HepG2 (cell line): ENCODE results near the gene PEAK3. TPM values are rescaled to one million over a fixed set of nuclear protein-coding genes. Genes with fewer than 3 reads are reported as not detected.

Source experiments
- BCL3 ChIP-seq: sonication (generic); formaldehyde crosslinking; IDR thresholded peaks from 2 replicates; pipeline ENCODE4 v1.5.1; 2020; ENCODE audit warnings: mild to moderate bottlenecking, missing genetic modification reagents, moderate library complexity
- BORCS8-MEF2B ChIP-seq: sonication (generic); formaldehyde crosslinking; IDR thresholded peaks from 2 replicates; pipeline ENCODE4 v1.8.0; 2022; ENCODE audit warnings: mild to moderate bottlenecking, missing genetic modification reagents
- CBX1 ChIP-seq: IDR thresholded peaks from one replicate; pipeline ENCODE4 v1.6.1; 2016; ENCODE audit warnings: antibody characterized with exemption, low read depth
- CREB3 ChIP-seq: sonication (generic); formaldehyde crosslinking; IDR thresholded peaks from 2 replicates; pipeline ENCODE4 v1.5.0; 2020; ENCODE audit warnings: missing genetic modification reagents
- FOXO4 ChIP-seq: sonication (generic); formaldehyde crosslinking; conservative IDR thresholded peaks from 2 replicates; pipeline ENCODE4 v1.8.1; 2023; ENCODE audit warnings: missing genetic modification reagents
- HMGXB3 ChIP-seq: sonication (generic); formaldehyde crosslinking; IDR thresholded peaks from 2 replicates; pipeline ENCODE4 v1.4.0; 2020; ENCODE audit warnings: missing genetic modification reagents, borderline replicate concordance
- IKZF1 ChIP-seq: fragments of 450-650 bp; IDR thresholded peaks from 2 replicates; pipeline ENCODE4 v1.7.1; 2016
- KDM1A ChIP-seq: IDR thresholded peaks from 2 replicates; pipeline ENCODE4 v1.6.1; 2016; ENCODE audit warnings: missing compliant biosample characterization
- KLF9 ChIP-seq: IDR thresholded peaks from 2 replicates; pipeline ENCODE4 v1.6.1; 2016; ENCODE audit warnings: low read depth
- MBNL3 ChIP-seq: fragments of 250-450 bp; sonication (Bioruptor Pico); conservative IDR thresholded peaks from 2 replicates; pipeline ENCODE4 v1.8.0; 2022; ENCODE audit warnings: mild to moderate bottlenecking, inconsistent platforms
- NFIB ChIP-seq: sonication (generic); formaldehyde crosslinking; IDR thresholded peaks from 2 replicates; pipeline ENCODE4 v1.9.0; 2021; ENCODE audit warnings: missing genetic modification reagents, mild to moderate bottlenecking, borderline replicate concordance
- POLR2A ChIP-seq, 2 experiments: IDR thresholded peaks; 2 replicates each; pipeline ENCODE4 v1.6.1; 2011; ENCODE audit warnings: low read depth in 2 of 2, low read length in 2 of 2, mild to moderate bottlenecking in 1 of 2, moderate library complexity in 1 of 2; ENCODE audit not compliant: insufficient read depth in 1 of 2
- SATB2 ChIP-seq: sonication (generic); formaldehyde crosslinking; IDR thresholded peaks from 2 replicates; pipeline ENCODE4 v1.5.0; 2020; ENCODE audit warnings: missing genetic modification reagents
- TP53 ChIP-seq: sonication (generic); formaldehyde crosslinking; conservative IDR thresholded peaks from 2 replicates; pipeline ENCODE4 v1.4.0; 2020; ENCODE audit warnings: missing genetic modification reagents
- ZBTB25 ChIP-seq: IDR thresholded peaks from 2 replicates; pipeline ENCODE4 v1.6.1; 2018; ENCODE audit warnings: missing genetic modification reagents
- ZNF326 ChIP-seq: sonication (generic); formaldehyde crosslinking; IDR thresholded peaks from 2 replicates; pipeline ENCODE4 v1.4.0; 2020; ENCODE audit warnings: missing genetic modification reagents, borderline replicate concordance
- ZNF44 ChIP-seq: sonication (generic); formaldehyde crosslinking; IDR thresholded peaks from 2 replicates; pipeline ENCODE4 v1.5.1; 2020; ENCODE audit warnings: mild to moderate bottlenecking, missing genetic modification reagents
- ZNF614 ChIP-seq: IDR thresholded peaks from 2 replicates; pipeline ENCODE4 v1.6.1; 2018; ENCODE audit warnings: missing biosample characterization, missing genetic modification reagents, inconsistent platforms, borderline replicate concordance
- ZNF746 ChIP-seq: sonication (generic); formaldehyde crosslinking; IDR thresholded peaks from 2 replicates; pipeline ENCODE4 v1.8.0; 2022; ENCODE audit warnings: mild to moderate bottlenecking, missing genetic modification reagents
- ZNF766 ChIP-seq: sonication (generic); formaldehyde crosslinking; IDR thresholded peaks from 2 replicates; pipeline ENCODE4 v1.5.0; 2020; ENCODE audit warnings: missing genetic modification reagents, borderline replicate concordance
- polyA plus RNA-seq, 8 experiments: library from polyadenylated mRNA; depleted of rRNA in 3 of 8; stranded (reverse) in 7 of 8; unstranded in 1 of 8; fragments of >200 nt; fragmentation: Illumina TruSeq in 4 of 8; extraction: Trizol in 4 of 8; gene quantifications; 2 replicates each; pipeline versions ENCODE4 v1.2.1 to v1.2.3, GENCODE V29; 2011 to 2016; ENCODE audit warnings: low read depth in 4 of 8, missing spikeins in 1 of 8, mixed read lengths in 1 of 8; ENCODE audit not compliant: insufficient read depth in 1 of 8
- total RNA-seq, 5 experiments: library from RNA; depleted of rRNA; stranded (reverse); fragments of >200 nt; fragmentation: Illumina TruSeq; extraction: Trizol; gene quantifications; 2 replicates each; pipeline ENCODE4 v1.2.3, GENCODE V29; 2016; ENCODE audit warnings: low read depth in 1 of 5

Gene PEAK3
- total and polyA plus RNA-seq, 2 of the 13 experiments (the other 11 are each of a cell fraction or from before 2014, with no cell fraction given), result not detected

- TF ChIP-seq CREB3 (CRISPR knock-in tag), result no peak
- no peak for TF ChIP-seq CBX1
- TF ChIP-seq FOXO4 (CRISPR knock-in tag), result no peak
- TF ChIP-seq NFIB (CRISPR knock-in tag), result no peak
- no peak for TF ChIP-seq IKZF1
- no peak for TF ChIP-seq TP53
- TF ChIP-seq KLF9 (CRISPR knock-in tag), result no peak
- TF ChIP-seq ZBTB25 (CRISPR knock-in tag), result no peak
- no peak for TF ChIP-seq BORCS8-MEF2B
- no peak for TF ChIP-seq ZNF614 (CRISPR knock-in tag)
- TF ChIP-seq HMGXB3 (CRISPR knock-in tag), result no peak
- no peak for TF ChIP-seq MBNL3
- no peak for TF ChIP-seq ZNF766
- TF ChIP-seq ZNF746 (CRISPR knock-in tag), result no peak
- TF ChIP-seq SATB2 (CRISPR knock-in tag), result no peak
- no peak for TF ChIP-seq KDM1A (CRISPR knock-in tag)
- TF ChIP-seq ZNF326 (CRISPR knock-in tag), result no peak
- TF ChIP-seq ZNF44 (CRISPR knock-in tag), result no peak
- TF ChIP-seq POLR2A (IDR thresholded peaks at IDR 0.05; ENCODE audit: insufficient read depth in 1 of 2, low read depth in 2 of 2, low read length in 2 of 2), result no peak; a peak in 2 of 4 replicates
- TF ChIP-seq BCL3, result no peak
Measured at GRCh38 chr19:2274931-2275535, 6.9 kb downstream of the PEAK3 start (continued).
